OCI-LY7 (cell line): ENCODE measurements around the gene LONP1.

Experiments
- CTCF ChIP-seq: fragments of 200-600 bp; sonication (generic); conservative IDR thresholded peaks from 2 replicates; pipeline ENCODE4 v1.5.1; 2014; ENCODE audit warnings: mild to moderate bottlenecking, antibody characterized with exemption, low read length, moderate library complexity, mixed read lengths
- EZH2phosphoT487 ChIP-seq: fragments of 200-600 bp; sonication (generic); IDR thresholded peaks from 2 replicates; pipeline ENCODE4 v1.6.1; 2018; ENCODE audit warnings: low read depth, borderline replicate concordance, mild to moderate bottlenecking, mixed run types, antibody characterized with exemption, low read length, moderate library complexity, mixed read lengths

- TF ChIP-seq CTCF (no peak), EZH2phosphoT487 (no peak)
Observed at GRCh38 chr19:5643060-5643459, 76.9 kb downstream of the LONP1 start.
